AG09319 (cell line): ENCODE data around the gene RASSF5.

ENCODE experiments used
- DNase-seq: peaks from one replicate; pipeline ENCODE4 v3.0.0-alpha.2; 2010; ENCODE audit warnings: low read depth; ENCODE audit errors: extremely low read depth
- CTCF ChIP-seq: IDR thresholded peaks from 2 replicates; pipeline ENCODE4 v1.5.1; 2011; ENCODE audit warnings: low read depth, mild to moderate bottlenecking, inconsistent platforms, low read length, moderate library complexity

Gene RASSF5

DNA sequence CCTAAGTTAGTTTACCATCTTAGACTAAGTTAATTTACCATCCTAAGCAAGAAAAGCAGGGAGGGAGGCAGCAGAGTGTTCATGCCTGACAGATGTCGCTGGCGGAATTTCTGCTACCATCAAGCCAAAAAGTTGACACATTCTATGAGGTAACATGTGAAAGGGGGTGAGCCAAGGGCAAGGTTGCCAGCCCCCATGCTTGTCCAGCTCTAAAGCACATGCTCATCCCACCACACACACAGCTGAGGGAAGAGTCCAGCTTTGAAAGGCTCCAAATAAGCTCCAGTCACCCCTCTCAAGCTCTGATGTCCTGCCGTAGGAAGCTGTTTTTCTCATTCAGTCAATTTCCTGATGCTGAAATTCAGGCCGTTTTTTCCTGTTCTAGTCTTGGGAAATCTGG lies 58.7 kb downstream of the RASSF5 start:
- no peak for TF ChIP-seq CTCF
- DNase-seq: no peak

GRCh38 chr1:206566999-206567398 lies 59.7 kb downstream of the RASSF5 start:
- TF ChIP-seq CTCF: no peak
- DNase-seq: no peak

DNA sequence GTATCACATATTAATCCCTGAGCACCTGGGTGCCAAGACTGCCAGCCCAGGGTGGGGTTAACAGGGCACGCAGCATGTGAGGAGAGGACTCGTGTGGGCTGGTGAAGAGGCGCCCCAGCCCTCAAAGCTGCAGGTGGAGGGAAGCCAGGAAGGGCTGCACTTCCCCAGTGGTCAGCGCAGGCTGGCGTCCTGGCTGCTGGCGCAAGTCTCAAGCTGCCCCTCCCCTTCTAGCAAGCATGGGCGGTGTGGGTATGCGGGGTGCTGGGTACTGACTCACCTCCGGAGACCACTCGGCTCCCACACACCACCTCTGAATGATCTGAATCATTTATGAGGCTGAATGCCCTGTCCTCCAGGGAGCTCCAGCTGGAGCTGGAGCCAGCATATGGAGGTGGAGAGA lies 60.9 kb downstream of the RASSF5 start:
- no peak for TF ChIP-seq CTCF
- DNase-seq: no peak

- no peak for TF ChIP-seq CTCF
- no peak for DNase-seq
These were observed 61.5 kb downstream of the RASSF5 start for GRCh38 chr1:206568779-206569352.

GRCh38 chr1:206569556-206569955 lies 62.2 kb downstream of the RASSF5 start:
- DNase-seq: no peak
- no peak for TF ChIP-seq CTCF

DNA sequence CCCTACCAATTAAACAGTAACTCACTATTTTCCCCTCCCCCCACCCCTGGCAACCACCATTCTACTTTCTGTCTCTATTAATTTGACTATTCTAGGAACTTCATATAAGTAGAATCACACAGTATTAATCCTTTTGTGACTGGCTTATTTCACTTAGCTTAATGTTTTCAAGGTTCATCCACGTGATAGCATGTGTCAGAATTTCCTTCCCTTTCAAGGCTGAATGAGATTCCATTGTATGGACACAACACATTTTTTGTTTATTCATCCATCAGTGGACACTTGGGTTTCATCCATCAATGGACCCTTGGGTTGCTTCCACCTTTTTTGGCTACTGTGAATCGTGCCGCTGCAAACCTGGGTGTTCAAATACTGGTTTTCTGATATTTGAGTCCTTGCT lies 63.2 kb downstream of the RASSF5 start:
- DNase-seq: no peak
- TF ChIP-seq CTCF: no peak

GRCh38 chr1:206572835-206573234 lies 65.5 kb downstream of the RASSF5 start:
- DNase-seq: no peak
- TF ChIP-seq CTCF: no peak
